ENCODE measurements around the gene TNFAIP8. TPM values are rescaled to one million over a fixed set of nuclear protein-coding genes. Genes with fewer than 3 reads are reported as not detected.

The TNFAIP8 gene
- total and polyA plus RNA-seq, 10 of the 15 experiments (the other 5 are each of a cell fraction or from before 2014, with no cell fraction given) = 124 to 324 (median 177) TPM

DNA sequence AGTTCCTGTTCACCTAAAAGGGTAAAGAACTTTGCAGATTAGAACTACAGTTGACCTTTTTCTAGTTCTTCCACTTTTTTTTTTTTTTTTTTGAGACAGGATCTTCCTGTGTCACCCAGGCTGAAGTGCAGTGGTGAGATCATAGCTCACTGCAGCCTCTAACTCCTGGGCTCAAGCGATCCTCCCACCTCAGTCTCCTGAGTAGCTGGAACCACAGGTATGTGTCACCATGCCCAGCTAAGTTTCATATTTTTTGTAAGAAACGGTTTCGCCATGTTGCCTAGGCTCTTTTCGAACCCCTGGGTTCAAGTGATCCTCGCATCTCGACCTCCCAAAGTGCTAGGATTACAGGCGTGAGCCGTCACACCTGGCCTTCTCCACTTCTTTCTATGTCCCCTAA, 39.7 kb upstream of the TNFAIP8 start:
- Histone ChIP-seq H3K27ac (ENCODE audit: control insufficient read depth, insufficient read depth) (peak overlapping the region; percentile 52; the same call in 1 of the 2 replicates), H3K4me1 (ENCODE audit: control insufficient read depth, insufficient read depth, low read length) (peaks cover 64% of the 10 kb centered on the region), H3K9me3 (replicated peaks; ENCODE audit: control insufficient read depth, insufficient read depth, low read length) (no peaks in the 10 kb centered on the region), H3K36me3 (ENCODE audit: control insufficient read depth in 2 of 2, insufficient read depth in 2 of 2, low read length in 1 of 2) (0 out of 4 replicates have a peak, but pooled peaks cover 0 to 4% of the 10 kb centered on the region in 2 experiments), H3K4me3 (no peak overlapping the region), H3K9ac (ENCODE audit: control insufficient read depth, insufficient read depth, low read length) (no peak overlapping the region), H3K27me3 (replicated peaks in 1 of 2; ENCODE audit: control insufficient read depth in 2 of 2, insufficient read depth in 2 of 2, low read length in 1 of 2) (no peaks in the 10 kb centered on the region), H2AFZ (ENCODE audit: control insufficient read depth, low read depth, low read length) (no peak overlapping the region), H3K79me2 (ENCODE audit: control insufficient read depth, insufficient read depth, low read length) (peaks cover 83% of the 10 kb centered on the region), H4K20me1 (ENCODE audit: control insufficient read depth, insufficient read depth) (no peaks in the 10 kb centered on the region), H3K4me2 (ENCODE audit: control insufficient read depth, insufficient read depth) (0 out of 2 replicates have a peak overlapping the region, but pooled peaks have one; percentile 4)
- in situ Hi-C loops (cut with MboI) = no loop called here
- ATAC-seq (no peak), FAIRE-seq (no peak), DNase-seq (ENCODE audit: low read depth, low spot score) (no peak)
- intact Hi-C loops (cut with micrococcal nuclease; ENCODE audit: unreplicated experiment) = no loop called here
- BruUV-seq (replicated peaks) = no TSS peak
- SMC1A ChIA-PET (ENCODE audit: uncharacterized antibody, unreplicated experiment) = interaction anchor here (0.6 to 19.0 kb wide), 41 partner anchors 8 to 332 kb away, joined by 3 to 393 read pairs (median 5); partner anchors contain the start of genes DMXL1, DTWD2 and TNFAIP8
- TF ChIP-seq DPF2 (IDR thresholded peaks at IDR 0.05) = no peak
- TF ChIP-seq IRF4 (IDR thresholded peaks at IDR 0.05; ENCODE audit: low read depth, low read length) = no peak
- TF ChIP-seq IKZF2 (IDR thresholded peaks at IDR 0.05) = no peak
- TF ChIP-seq NKRF (conservative IDR thresholded peaks at IDR 0.05) = no peak
- no peak for TF ChIP-seq CHD1 (IDR thresholded peaks at IDR 0.05; ENCODE audit: low read depth, low read length)
- TF ChIP-seq PBX3 (IDR thresholded peaks at IDR 0.05; ENCODE audit: insufficient replicate concordance, low read depth, low read length) = no peak
- POLR2A ChIA-PET = interaction anchor here (0.6 to 3.4 kb wide), 19 partner anchors 8 to 293 kb away, joined by 3 to 17 read pairs (median 5); partner anchors contain the start of gene TNFAIP8
- CTCF ChIA-PET = interaction anchor here (0.6 to 12.6 kb wide), 43 partner anchors 10 to 369 kb away, joined by 3 to 413 read pairs (median 8); partner anchors contain the start of genes DMXL1 and DTWD2
- WGBS (ENCODE audit: insufficient coverage, insufficient replicate concordance, low lambda C conversion rate, missing lambda C conversion rate) = 78% methylated on average over 8 of the region's 8 CpGs
- RAD21 ChIA-PET (ENCODE audit: unreplicated experiment) = interaction anchor here (0.6 to 9.5 kb wide), 39 partner anchors 8 to 430 kb away, joined by 3 to 303 read pairs (median 7); partner anchors contain the start of genes DMXL1, DTWD2 and TNFAIP8

Data from GM12878 (cell line).